ENCODE results near the gene ZNF718.
"Not testable (repeated sequence)": the region's sequence is repeated elsewhere in the genome, so short reads cannot be mapped to it uniquely, and the experiment has no call there.

The ZNF718 gene

GRCh38 chr4:124275-125081 lies at the start of gene ZNF718:
Gene ZNF718, plus strand, starts transcription at chr4:124501. Its CDS starts 170 bp downstream, at chr4:124671.
- DNase-seq = peak; percentile 94

GRCh38 chr4:85951-86350 lies 38.4 kb upstream of the ZNF718 start:
- DNase-seq = no peak

GRCh38 chr4:86559-87324 lies 37.6 kb upstream of the ZNF718 start:
- not testable (repeated sequence) for DNase-seq

- no peak for DNase-seq
Measured at GRCh38 chr4:98386-98785, 25.9 kb upstream of the ZNF718 start.

- DNase-seq = no peak
Measured at GRCh38 chr4:99863-100262, 24.4 kb upstream of the ZNF718 start.

GRCh38 chr4:107083-107443 lies 17.2 kb upstream of the ZNF718 start:
- no peak for DNase-seq

- DNase-seq = no peak
Measured at GRCh38 chr4:107444-108429, 16.6 kb upstream of the ZNF718 start.

- DNase-seq = no peak
Measured at GRCh38 chr4:112771-113170, 11.5 kb upstream of the ZNF718 start.

- no peak for DNase-seq
Measured at GRCh38 chr4:113732-114131, 10.6 kb upstream of the ZNF718 start.

- no peak for DNase-seq
Measured at GRCh38 chr4:114149-114548, 10.2 kb upstream of the ZNF718 start.

- no peak for DNase-seq
Measured at GRCh38 chr4:116499-116898, 7.8 kb upstream of the ZNF718 start.

GRCh38 chr4:120616-121015 lies 3.7 kb upstream of the ZNF718 start:
- no peak for DNase-seq

GRCh38 chr4:121408-122084 lies 2.8 kb upstream of the ZNF718 start:
- no peak for DNase-seq

GRCh38 chr4:123922-124274 lies 403 bp upstream of the ZNF718 start:
- DNase-seq = not testable (repeated sequence)

- peak; percentile 46 for DNase-seq
Measured at GRCh38 chr4:125091-125771, 930 bp downstream of the ZNF718 start.

- no peak for DNase-seq
Measured at GRCh38 chr4:125833-126232, 1.5 kb downstream of the ZNF718 start.

GRCh38 chr4:132483-132882 lies 8.2 kb downstream of the ZNF718 start:
- no peak for DNase-seq

- no peak for DNase-seq
Measured at GRCh38 chr4:138935-139334, 14.6 kb downstream of the ZNF718 start.

GRCh38 chr4:139691-140090 lies 15.4 kb downstream of the ZNF718 start:
- no peak for DNase-seq

GRCh38 chr4:146621-147020 lies 22.3 kb downstream of the ZNF718 start:
- no peak for DNase-seq

GRCh38 chr4:147233-147632 lies 22.9 kb downstream of the ZNF718 start:
- no peak for DNase-seq

Measured in stimulated activated CD8-positive, alpha-beta memory T cell treated with anti-CD3 and anti-CD28 coated beads, Interleukin-4, amount 100 ng/mL, for 48 hours (primary cell).